DMS53 treated with DMSO at 0.1 percent for 48 hours (cell line): Measurements from ENCODE around the gene TSPYL4.
"Not testable (repeated sequence)": the region's sequence is repeated elsewhere in the genome, so short reads cannot be mapped to it uniquely, and the experiment has no call there.

Experiments
- DNase-seq: peaks from one replicate; lab custom pipeline; 2025; ENCODE audit not compliant: unreplicated experiment; lab: John Stamatoyannopoulos, UW

Gene TSPYL4

GRCh38 chr6:116253505-116254296, at the start of gene TSPYL4:
TSS of gene TSPYL4 (minus strand) at chr6:116254075. CDS start at chr6:116254008, 67 bp downstream.
- DNase-seq, result peak; percentile 66

GRCh38 chr6:116301104-116301503, 47.2 kb upstream of the TSPYL4 start:
- no peak for DNase-seq

GRCh38 chr6:116300566-116300965, 46.7 kb upstream of the TSPYL4 start:
- DNase-seq, result no peak

GRCh38 chr6:116298973-116299372, 45.1 kb upstream of the TSPYL4 start:
- DNase-seq, result no peak

DNA sequence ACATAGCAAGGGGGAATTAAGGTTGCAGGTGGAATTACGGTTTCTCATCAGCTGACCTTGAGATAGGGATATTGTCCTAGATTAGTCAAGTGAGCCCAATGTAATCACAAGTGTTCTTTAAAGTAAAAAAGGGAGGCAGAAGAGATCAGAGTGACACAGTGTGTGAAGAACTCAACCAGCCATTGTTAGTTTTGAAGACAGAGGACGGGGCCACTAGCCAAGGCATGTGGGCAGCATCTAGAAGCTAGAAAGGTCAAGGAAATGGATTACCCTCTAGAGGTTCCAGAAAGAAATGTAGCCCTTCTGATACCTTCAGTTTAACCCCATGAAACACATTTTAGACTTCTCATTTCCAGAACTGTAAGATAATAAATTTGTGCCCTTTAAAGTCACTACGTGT, 44.4 kb upstream of the TSPYL4 start:
- DNase-seq, result no peak

DNA sequence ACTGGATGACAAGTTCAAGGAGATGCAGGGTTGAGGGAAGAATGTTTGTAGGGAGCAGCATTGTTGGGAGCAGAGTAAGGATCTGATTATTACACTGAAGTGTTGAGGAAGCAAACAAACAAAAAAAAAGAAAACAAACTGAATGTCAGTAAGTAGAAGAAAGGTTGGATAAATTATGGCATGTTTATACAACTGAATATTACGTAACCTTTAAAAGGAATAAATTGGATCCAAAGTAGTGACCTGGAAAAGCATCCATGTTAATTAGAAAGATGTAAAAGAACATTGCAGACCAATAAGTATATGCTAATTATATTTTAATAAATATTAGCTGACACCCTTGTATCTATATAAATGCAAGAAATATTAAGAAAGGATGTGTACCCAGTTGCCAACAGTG, 38.7 kb upstream of the TSPYL4 start:
- no peak for DNase-seq

GRCh38 chr6:116291701-116292396, 38.0 kb upstream of the TSPYL4 start:
- no peak for DNase-seq

DNA sequence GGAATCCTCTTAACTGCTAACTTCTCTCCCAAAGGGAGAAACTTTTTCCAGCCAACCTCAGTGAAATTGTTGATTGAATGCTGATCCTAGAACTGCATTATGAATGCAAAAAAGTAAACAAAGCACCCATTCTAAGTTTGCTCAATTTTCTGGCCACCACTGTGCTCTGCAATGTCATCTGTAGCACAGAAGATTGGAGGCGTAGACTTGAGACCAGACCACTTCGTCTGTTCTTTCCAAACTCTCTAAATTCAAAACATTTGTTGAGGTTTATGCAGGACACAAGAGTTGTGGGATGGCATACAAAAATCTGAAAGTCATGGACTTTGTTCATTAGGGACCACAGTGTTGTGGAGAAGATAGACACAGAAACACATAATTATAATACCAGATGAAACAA, 36.9 kb upstream of the TSPYL4 start:
- DNase-seq, result no peak

- DNase-seq, result no peak
Observed at GRCh38 chr6:116289876-116290275, 36.0 kb upstream of the TSPYL4 start.

GRCh38 chr6:116287689-116288282, 33.9 kb upstream of the TSPYL4 start:
- peak; percentile 34 for DNase-seq

- DNase-seq, result no peak
Observed at GRCh38 chr6:116286773-116287358, 33.0 kb upstream of the TSPYL4 start.

DNA sequence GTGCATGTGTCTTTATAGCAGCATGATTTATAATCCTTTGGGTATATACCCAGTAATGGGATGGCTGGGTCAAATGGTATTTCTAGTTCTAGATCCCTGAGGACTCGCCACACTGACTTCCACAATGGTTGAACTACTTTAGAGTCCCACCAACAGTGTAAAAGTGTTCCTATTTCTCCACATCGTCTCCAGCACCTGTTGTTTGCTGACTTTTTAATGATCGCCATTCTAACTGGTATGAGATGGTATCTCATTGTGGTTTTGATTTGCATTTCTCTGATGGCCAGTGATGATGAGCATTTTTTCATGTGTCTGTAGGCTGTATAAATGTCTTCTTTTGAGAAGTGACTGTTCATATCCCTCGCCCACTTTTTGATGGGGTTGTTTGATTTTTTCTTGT, 31.1 kb upstream of the TSPYL4 start:
- DNase-seq, result not testable (repeated sequence)

GRCh38 chr6:116283191-116283590, 29.3 kb upstream of the TSPYL4 start:
- no peak for DNase-seq

DNA sequence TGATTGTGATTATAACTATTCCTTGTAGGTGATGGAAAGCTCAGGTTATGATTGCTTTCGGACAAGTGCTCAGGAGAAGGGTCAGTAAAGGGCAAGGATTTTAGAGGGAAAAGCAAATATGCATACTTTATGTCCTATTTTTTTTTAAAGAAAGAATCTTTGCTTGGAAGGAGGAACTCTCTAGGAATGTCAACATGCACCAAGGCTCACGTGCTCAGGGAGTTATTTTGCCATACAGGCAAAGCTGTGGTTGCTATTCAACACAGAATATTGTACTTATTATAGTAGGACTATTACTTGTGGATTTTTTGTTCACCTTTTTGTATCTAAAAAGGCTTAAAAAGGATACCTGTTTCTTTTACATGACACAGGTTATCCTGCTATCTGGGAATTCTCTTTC, 28.8 kb upstream of the TSPYL4 start:
- DNase-seq, result no peak

- DNase-seq, result no peak
Observed at GRCh38 chr6:116280933-116281316, 27.1 kb upstream of the TSPYL4 start.

DNA sequence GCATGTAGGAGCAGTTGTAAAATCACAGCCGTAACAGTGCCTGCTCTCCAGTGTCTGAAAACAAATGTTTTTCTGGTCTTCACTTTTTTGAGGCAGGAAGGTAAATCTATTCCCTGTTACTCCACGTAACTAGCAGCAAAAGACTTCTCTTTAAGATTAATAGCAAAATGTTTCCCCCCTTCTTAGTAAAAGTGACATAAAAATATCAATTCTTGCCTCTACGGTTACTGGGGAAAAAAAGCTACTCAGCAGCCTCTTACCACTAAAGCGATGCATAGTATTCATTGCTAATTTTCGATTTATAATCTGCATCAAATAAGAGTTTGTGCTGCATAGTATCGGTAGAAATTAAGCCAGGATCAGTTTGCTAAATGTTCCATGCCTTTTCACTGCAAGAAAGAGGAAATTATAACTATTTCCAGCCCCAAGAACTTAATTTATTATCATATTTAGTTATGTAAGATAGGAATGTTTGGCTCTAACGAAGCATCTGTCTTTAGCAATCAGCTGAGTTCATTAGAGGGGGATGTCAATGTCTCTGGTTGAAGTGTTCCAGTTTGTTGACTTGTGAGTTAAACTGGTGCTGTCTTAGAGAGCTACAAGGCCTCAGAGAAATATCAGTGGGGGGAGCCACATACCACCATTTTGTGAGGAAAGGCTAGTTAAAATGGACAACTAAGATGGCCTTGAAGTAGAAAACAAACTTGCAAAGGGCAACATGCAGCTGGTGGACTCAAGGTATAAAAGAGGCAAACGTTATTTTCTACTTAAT, 26.5 kb upstream of the TSPYL4 start:
- no peak for DNase-seq

GRCh38 chr6:116279232-116280160, 25.6 kb upstream of the TSPYL4 start, which contains the start of gene TSPYL1:
TSS of gene TSPYL1 (minus strand) at chr6:116279930. CDS start at chr6:116279830, 100 bp downstream.
- DNase-seq, result peak; percentile 90

DNA sequence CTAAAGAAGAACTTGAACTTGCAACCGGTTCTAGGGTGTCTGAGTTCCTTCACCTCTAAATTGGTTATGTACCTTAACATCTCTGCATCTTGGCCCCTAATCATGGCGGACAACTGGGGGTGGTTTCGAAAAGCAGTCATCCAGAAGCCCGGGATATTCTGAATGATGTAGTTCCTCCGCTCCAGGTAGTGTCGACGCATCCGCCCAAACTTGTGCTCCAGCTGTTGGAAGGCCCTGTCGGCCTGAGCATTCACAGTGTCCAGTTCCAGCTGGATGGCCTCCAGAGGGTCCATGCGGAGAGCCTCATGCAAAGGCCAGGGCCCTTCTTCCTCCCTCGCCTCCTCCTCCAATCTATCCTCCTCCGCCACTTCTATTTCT, 25.0 kb upstream of the TSPYL4 start:
- DNase-seq, result no peak

DNA sequence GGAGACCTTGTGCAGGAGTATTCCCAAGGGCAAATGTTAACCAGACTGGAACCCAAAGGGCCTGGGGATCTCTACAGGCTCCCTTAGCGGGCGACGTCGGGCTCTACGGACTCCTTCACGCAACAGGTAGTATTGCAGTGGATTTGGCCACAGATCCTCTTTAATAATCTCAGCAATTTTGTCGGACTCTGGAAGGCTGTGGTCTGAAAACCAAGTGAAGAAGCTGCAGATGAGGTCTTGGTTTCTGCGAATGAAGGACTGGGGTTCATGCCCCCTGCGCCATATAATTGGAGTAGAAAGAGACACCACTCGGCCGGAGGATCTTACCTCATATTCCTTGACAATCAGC, 24.6 kb upstream of the TSPYL4 start:
- DNase-seq, result no peak

GRCh38 chr6:116277124-116277523, 23.2 kb upstream of the TSPYL4 start:
- no peak for DNase-seq
